Subcutaneous abdominal adipose tissue (tissue), 5 donors: ENCODE measurements around the gene PROM2.

Source experiments
- H3K27ac ChIP-seq: one replicate; pipeline ENCODE4 v1.7.0; 2013; ENCODE audit warnings: low read depth, mild to moderate bottlenecking, inconsistent platforms, low read length, moderate library complexity
- H3K27me3 ChIP-seq, 5 donors: one replicate each; pipeline ENCODE4 v1.7.0; 2013; ENCODE audit warnings: low read length in 5 of 5, inconsistent platforms in 1 of 5; ENCODE audit not compliant: control insufficient read depth in 5 of 5, insufficient read depth in 4 of 5
- H3K36me3 ChIP-seq, 5 donors: one replicate each; pipeline ENCODE4 v1.7.0; 2013; ENCODE audit warnings: low read length in 5 of 5; ENCODE audit not compliant: control insufficient read depth in 5 of 5, insufficient read depth in 5 of 5
- H3K4me1 ChIP-seq, 5 donors: one replicate each; pipeline ENCODE4 v1.7.0; 2013; ENCODE audit warnings: low read length in 5 of 5, mild to moderate bottlenecking in 3 of 5, moderate library complexity in 1 of 5; ENCODE audit not compliant: control insufficient read depth in 5 of 5, insufficient read depth in 5 of 5
- H3K4me3 ChIP-seq, 5 donors: one replicate each; pipeline ENCODE4 v1.7.0; 2013; ENCODE audit warnings: low read length in 5 of 5, low read depth in 1 of 5
- H3K9ac ChIP-seq, 5 donors: one replicate each; pipeline ENCODE4 v1.7.0; 2013; ENCODE audit warnings: low read length in 5 of 5, mild to moderate bottlenecking in 4 of 5, moderate library complexity in 3 of 5
- H3K9me3 ChIP-seq, 5 donors: one replicate each; pipeline ENCODE4 v1.7.0; 2013; ENCODE audit warnings: low read length in 5 of 5; ENCODE audit not compliant: control insufficient read depth in 5 of 5
- donor health status: healthy.
- donor health status: healthy.
- donor health status: healthy.
- donor health status: healthy.
- donor health status: healthy.

Gene PROM2

DNA sequence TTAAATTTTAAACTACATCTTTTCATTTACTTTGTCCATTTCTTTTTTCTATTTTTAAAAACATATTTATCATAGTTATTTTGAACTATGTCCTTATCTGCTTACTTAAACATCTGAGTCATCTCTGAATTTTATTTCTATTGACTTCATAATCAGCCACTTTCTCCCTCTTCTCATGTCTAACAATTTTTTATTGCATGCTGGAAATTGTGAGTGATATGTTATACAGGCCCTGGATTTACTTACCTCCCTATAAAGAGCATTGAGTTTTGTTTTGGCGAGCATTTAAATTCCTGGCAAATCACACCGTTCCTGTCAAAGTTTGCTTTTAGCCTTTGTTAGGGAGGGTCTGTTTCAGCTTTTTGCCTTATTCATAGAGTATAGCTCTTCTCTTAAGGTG, 62.2 kb downstream of the PROM2 start:
- Histone ChIP-seq H3K27me3 (peaks cover 0 to 11% (median 7%) of the 10 kb centered on the region in 5 donors), H3K4me1 (peaks cover 0 to 4% (median 0%) of the 10 kb centered on the region in 5 donors), H3K4me3 (no peak overlapping the region), H3K9me3 (no peaks in the 10 kb centered on the region), H3K36me3 (no peaks in the 10 kb centered on the region), H3K27ac (no peak overlapping the region), H3K9ac (no peak overlapping the region)

DNA sequence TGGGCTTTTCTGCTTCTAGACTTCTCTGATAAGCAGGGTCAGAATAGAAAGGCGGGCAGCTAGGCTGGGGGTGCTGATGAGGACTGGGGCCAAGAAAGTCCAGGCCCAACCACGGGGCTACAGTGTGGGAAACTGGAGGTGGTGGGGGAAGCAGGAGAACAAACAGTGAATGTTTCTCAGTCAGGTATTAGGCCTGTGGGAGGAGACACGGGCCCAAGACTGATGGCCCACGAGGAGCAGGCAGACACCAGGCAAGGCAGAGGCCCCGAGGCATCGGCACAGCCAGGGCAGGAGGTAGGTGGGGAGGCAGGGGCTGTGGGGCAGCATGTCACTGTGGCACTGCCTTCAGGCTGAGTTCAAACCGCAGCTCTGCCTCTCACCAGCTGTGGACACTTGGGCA, 63.6 kb downstream of the PROM2 start:
- no peaks in the 10 kb centered on the region for H3K36me3 ChIP-seq
- H3K9me3 ChIP-seq, result no peaks in the 10 kb centered on the region
- H3K27ac ChIP-seq, result no peak overlapping the region
- H3K4me3 ChIP-seq, result no peak overlapping the region
- H3K9ac ChIP-seq, result no peak overlapping the region
- peaks cover 0 to 16% (median 11%) of the 10 kb centered on the region in 5 donors for H3K27me3 ChIP-seq
- peaks cover 0 to 4% (median 0%) of the 10 kb centered on the region in 5 donors for H3K4me1 ChIP-seq
